GM23338 (cell line): ENCODE measurements around the gene NRK.

Experiments
- CREB1 ChIP-seq: fragments of 250-450 bp; sonication (Bioruptor Pico); IDR thresholded peaks from 2 replicates; pipeline ENCODE4 v1.5.0; 2020; ENCODE audit warnings: low read depth, mild to moderate bottlenecking, moderate library complexity
- EZH2 ChIP-seq: fragments of 200-600 bp; sonication (generic); IDR thresholded peaks from one replicate; pipeline ENCODE4 v1.8.0; 2017; ENCODE audit warnings: antibody characterized with exemption, mild to moderate bottlenecking, low read depth; ENCODE audit not compliant: unreplicated experiment
- EZH2phosphoT487 ChIP-seq: fragments of 200-600 bp; sonication (generic); IDR thresholded peaks from one replicate; pipeline ENCODE4 v1.8.1; 2018; ENCODE audit warnings: antibody characterized with exemption; ENCODE audit not compliant: unreplicated experiment
- JUNB ChIP-seq: IDR thresholded peaks from one replicate; pipeline ENCODE4 v1.6.1; 2016; ENCODE audit warnings: antibody characterized with exemption; ENCODE audit not compliant: unreplicated experiment
- POLR2AphosphoS5 ChIP-seq: IDR thresholded peaks from 2 replicates; pipeline ENCODE4 v1.6.1; 2016; ENCODE audit warnings: antibody characterized with exemption, low read depth
- REST ChIP-seq: IDR thresholded peaks from one replicate; pipeline ENCODE4 v1.6.1; 2018; ENCODE audit warnings: antibody characterized with exemption; ENCODE audit not compliant: unreplicated experiment
- STAT1 ChIP-seq: IDR thresholded peaks from one replicate; pipeline ENCODE4 v1.6.1; 2016; ENCODE audit warnings: antibody characterized with exemption; ENCODE audit not compliant: unreplicated experiment
- ZNF114 ChIP-seq: fragments of 250-450 bp; sonication (Bioruptor Pico); IDR thresholded peaks from 2 replicates; pipeline ENCODE4 v1.5.0; 2020; ENCODE audit warnings: mild to moderate bottlenecking, moderate library complexity
- ZNF331 ChIP-seq: fragments of 250-450 bp; sonication (Bioruptor Pico); IDR thresholded peaks from 2 replicates; pipeline ENCODE4 v1.5.0; 2020; ENCODE audit warnings: low read depth, mild to moderate bottlenecking, moderate library complexity
- TF ChIP-seq, protein P1 (sequence below), 2 experiments: fragments of 200-600 bp in 1 of 2; sonication (generic) in 1 of 2; conservative IDR thresholded peaks; 2 replicates each; pipeline versions ENCODE4 v1.5.1 to v1.6.1; 2016 to 2017; ENCODE audit warnings: antibody characterized with exemption in 2 of 2, low read depth in 2 of 2, mild to moderate bottlenecking in 2 of 2, moderate library complexity in 1 of 2
- TF ChIP-seq, protein P2 (sequence below): IDR thresholded peaks from 2 replicates; pipeline ENCODE4 v1.6.1; 2016; ENCODE audit warnings: antibody characterized with exemption

DNA sequence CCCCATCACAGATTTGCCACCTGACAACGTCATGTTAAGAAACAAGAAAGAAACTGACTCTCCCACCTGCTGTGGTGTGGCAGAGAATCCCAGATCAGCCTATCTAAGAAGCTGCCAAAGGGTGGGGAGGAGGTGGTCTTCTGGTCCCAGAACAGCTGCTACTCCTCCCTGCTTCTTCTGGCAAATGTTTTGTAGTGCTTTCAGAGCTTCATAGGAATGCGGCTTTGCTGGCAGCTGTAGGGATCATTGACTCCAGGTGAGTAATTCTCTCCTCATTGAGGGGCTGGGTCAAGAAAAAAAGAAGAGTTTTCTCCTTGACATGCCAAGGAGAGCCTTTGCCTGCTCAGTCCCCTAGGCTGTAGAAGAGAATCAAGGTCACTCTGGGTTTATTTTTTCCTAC lies 23.3 kb downstream of the NRK start:
- TF ChIP-seq POLR2AphosphoS5: no peak
- TF ChIP-seq, protein P1, sequence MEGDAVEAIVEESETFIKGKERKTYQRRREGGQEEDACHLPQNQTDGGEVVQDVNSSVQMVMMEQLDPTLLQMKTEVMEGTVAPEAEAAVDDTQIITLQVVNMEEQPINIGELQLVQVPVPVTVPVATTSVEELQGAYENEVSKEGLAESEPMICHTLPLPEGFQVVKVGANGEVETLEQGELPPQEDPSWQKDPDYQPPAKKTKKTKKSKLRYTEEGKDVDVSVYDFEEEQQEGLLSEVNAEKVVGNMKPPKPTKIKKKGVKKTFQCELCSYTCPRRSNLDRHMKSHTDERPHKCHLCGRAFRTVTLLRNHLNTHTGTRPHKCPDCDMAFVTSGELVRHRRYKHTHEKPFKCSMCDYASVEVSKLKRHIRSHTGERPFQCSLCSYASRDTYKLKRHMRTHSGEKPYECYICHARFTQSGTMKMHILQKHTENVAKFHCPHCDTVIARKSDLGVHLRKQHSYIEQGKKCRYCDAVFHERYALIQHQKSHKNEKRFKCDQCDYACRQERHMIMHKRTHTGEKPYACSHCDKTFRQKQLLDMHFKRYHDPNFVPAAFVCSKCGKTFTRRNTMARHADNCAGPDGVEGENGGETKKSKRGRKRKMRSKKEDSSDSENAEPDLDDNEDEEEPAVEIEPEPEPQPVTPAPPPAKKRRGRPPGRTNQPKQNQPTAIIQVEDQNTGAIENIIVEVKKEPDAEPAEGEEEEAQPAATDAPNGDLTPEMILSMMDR (conservative IDR thresholded peaks at IDR 0.05; ENCODE audit: low read depth in 2 of 2): no peak
- TF ChIP-seq ZNF114 (CRISPR knock-in tag): no peak
- TF ChIP-seq EZH2phosphoT487: no peak
- no peak for TF ChIP-seq CREB1 (CRISPR knock-in tag)
- TF ChIP-seq JUNB: no peak
- TF ChIP-seq REST: no peak
- TF ChIP-seq EZH2: no peak
- TF ChIP-seq ZNF331 (CRISPR knock-in tag): no peak
- TF ChIP-seq STAT1: no peak
- TF ChIP-seq, protein P2, sequence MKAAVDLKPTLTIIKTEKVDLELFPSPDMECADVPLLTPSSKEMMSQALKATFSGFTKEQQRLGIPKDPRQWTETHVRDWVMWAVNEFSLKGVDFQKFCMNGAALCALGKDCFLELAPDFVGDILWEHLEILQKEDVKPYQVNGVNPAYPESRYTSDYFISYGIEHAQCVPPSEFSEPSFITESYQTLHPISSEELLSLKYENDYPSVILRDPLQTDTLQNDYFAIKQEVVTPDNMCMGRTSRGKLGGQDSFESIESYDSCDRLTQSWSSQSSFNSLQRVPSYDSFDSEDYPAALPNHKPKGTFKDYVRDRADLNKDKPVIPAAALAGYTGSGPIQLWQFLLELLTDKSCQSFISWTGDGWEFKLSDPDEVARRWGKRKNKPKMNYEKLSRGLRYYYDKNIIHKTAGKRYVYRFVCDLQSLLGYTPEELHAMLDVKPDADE: no peak
